ENCODE measurements around the gene SORCS3.

- TF ChIP-seq CTCF (conservative IDR thresholded peaks at IDR 0.05; ENCODE audit: low read length): no peak
- no peak for TF ChIP-seq EZH2phosphoT487 (IDR thresholded peaks at IDR 0.05; ENCODE audit: borderline replicate concordance)
These were observed 650.5 kb downstream of the SORCS3 start for GRCh38 chr10:105291571-105291970.

Data from Loucy (cell line).